Gastrocnemius medialis (tissue), 4 donors: Measurements from ENCODE around the gene TMEM30A. TPM values are rescaled to one million over a fixed set of nuclear protein-coding genes. Genes with fewer than 3 reads are reported as not detected.

ENCODE experiments used
- ATAC-seq, 2 donors: fragments of 150-250 bp; one replicate each; pipeline ENCODE4 v1.9.1; 2016
- DNase-seq, 2 donors: peaks; one replicate each; pipeline ENCODE4 v3.0.0-alpha.2; 2019
- H3K27ac ChIP-seq, 4 donors: fragments of 200-600 bp; sonication (generic); 1 replicate in 1 of 4; 2 replicates in 3 of 4; pipeline ENCODE4 v1.5.1; 2016 to 2018; ENCODE audit warnings: mild to moderate bottlenecking in 2 of 4, moderate library complexity in 1 of 4
- H3K27me3 ChIP-seq, 3 donors: fragments of 200-600 bp; sonication (generic) in 2 of 3; 1 replicate in 1 of 3; 2 replicates in 2 of 3; pipeline versions ENCODE4 v1.5.1 to v1.6.0; 2016 to 2019; ENCODE audit warnings: mild to moderate bottlenecking in 1 of 3, moderate library complexity in 1 of 3
- H3K36me3 ChIP-seq, 2 donors: fragments of 200-600 bp; sonication (generic) in 1 of 2; one replicate each; pipeline ENCODE4 v1.5.1; 2017 to 2018
- H3K4me1 ChIP-seq, 2 donors: fragments of 200-600 bp; sonication (generic) in 1 of 2; one replicate each; pipeline ENCODE4 v1.5.1; 2016 to 2017; ENCODE audit warnings: mild to moderate bottlenecking in 2 of 2
- H3K4me3 ChIP-seq, 4 donors: fragments of 200-600 bp; sonication (generic) in 3 of 4; 1 replicate in 1 of 4; 2 replicates in 3 of 4; pipeline ENCODE4 v1.5.1; 2016 to 2019; ENCODE audit warnings: mild to moderate bottlenecking in 2 of 4
- H3K9me3 ChIP-seq, 3 donors: fragments of 200-600 bp; sonication (generic) in 2 of 3; 1 replicate in 1 of 3; 2 replicates in 2 of 3; pipeline ENCODE4 v1.5.1; 2016 to 2019
- CTCF ChIP-seq, 5 experiments: fragments of 450-650 bp in 3 of 5; fragments of 200-600 bp in 2 of 5; sonication (generic) in 2 of 5; IDR thresholded peaks in 4 of 5; conservative IDR thresholded peaks in 1 of 5; 1 replicate in 4 of 5; 2 replicates in 1 of 5; pipeline ENCODE4 v1.5.1; 2016 to 2019; ENCODE audit warnings: antibody characterized with exemption in 5 of 5, mild to moderate bottlenecking in 3 of 5, moderate library complexity in 3 of 5
- POLR2A ChIP-seq, 2 donors: fragments of 450-650 bp; IDR thresholded peaks; one replicate each; pipeline ENCODE4 v1.6.1; 2017; ENCODE audit warnings: antibody characterized with exemption in 2 of 2, mild to moderate bottlenecking in 2 of 2, moderate library complexity in 2 of 2
- in situ Hi-C, 4 donors: fragments of 200-750 bp; cut with MboI; loops; one replicate each; pipeline versions ENCODE4 v1.15.0 to v1.8.0; 2017; ENCODE audit warnings: low sequenced_read_pairs in 4 of 4
- intact Hi-C: fragments of 100-400 bp; cut with DNase I; formaldehyde crosslinking; loops from one replicate; pipeline ENCODE4 v1.15.1; 2023; ENCODE audit warnings: low total_unique reads
- total RNA-seq, 4 donors: library from RNA; depleted of rRNA; stranded (reverse); fragments of >200 nt; gene quantifications; one replicate each; pipeline versions ENCODE4 v1.1.0 to v1.2.3, GENCODE V29; 2016

Gene TMEM30A
- total RNA-seq, 4 donors from 2014 or later: 23.8 to 44.4 (median 31.9) TPM

- in situ Hi-C loops: loop anchor here in 2 of 4 donors (25.0 kb wide), 1 partner anchor 1743 kb away; no protein-coding TSS in a partner anchor
- no peak for TF ChIP-seq POLR2A (IDR thresholded peaks at IDR 0.05)
- TF ChIP-seq CTCF (IDR thresholded peaks at IDR 0.05 in 4 of 5, conservative IDR thresholded peaks at IDR 0.05 in 1 of 5): peak in 4 of 5 experiments; percentile 16 to 66 (median 39)
- DNase-seq: no peak
These were observed 53.9 kb downstream of the TMEM30A start for GRCh38 chr6:75230484-75231325.

DNA sequence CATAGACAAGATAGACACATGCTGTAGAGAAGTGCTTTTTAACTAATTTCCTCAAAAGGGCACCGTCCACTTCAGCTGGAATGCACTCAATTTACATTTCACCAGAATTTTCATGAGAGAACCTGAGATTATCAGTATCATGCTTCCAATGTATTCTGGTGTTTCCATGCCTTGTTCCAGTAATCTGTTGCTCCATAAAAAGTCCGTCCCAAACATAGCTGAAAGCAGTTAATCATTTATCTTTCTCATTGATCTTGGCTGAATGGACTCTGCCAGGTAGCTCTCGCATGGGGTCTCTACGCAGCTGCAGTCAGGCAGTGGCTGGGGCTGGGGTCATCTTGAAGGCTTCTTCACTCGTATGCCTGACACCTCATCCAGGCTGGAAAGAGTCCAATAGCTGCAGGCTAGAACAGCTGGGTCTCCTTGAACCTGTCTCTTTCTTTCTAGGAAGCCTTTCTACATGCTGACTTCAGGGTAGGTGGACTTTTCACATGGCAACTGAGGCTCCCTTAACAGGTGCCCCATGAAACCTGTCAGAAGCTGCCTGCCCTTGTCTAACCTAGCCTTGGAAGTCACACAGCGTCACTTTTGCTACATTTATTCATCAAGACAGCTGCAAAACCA lies 60.2 kb downstream of the TMEM30A start:
- DNase-seq: no peak
- Histone ChIP-seq H3K4me1 (no peaks in the 10 kb centered on the region), H3K27ac (no peak overlapping the region), H3K4me3 (no peak overlapping the region), H3K9me3 (no peaks in the 10 kb centered on the region), H3K27me3 (no peaks in the 10 kb centered on the region), H3K36me3 (no peaks in the 10 kb centered on the region)
- intact Hi-C loops (no loop called here), in situ Hi-C loops (loop anchor here (10.0 to 25.0 kb wide), 7 partner anchors 812 to 1562 kb away; partner anchors contain the start of gene SLC17A5 (in 1 of the 4))
- no peak for TF ChIP-seq CTCF (IDR thresholded peaks at IDR 0.05 in 4 of 5, conservative IDR thresholded peaks at IDR 0.05 in 1 of 5)
- TF ChIP-seq POLR2A (IDR thresholded peaks at IDR 0.05): no peak
- ATAC-seq: no peak

More at GRCh38 chr6:75230484-75231325, 53.9 kb downstream of the TMEM30A start:
- H3K27ac ChIP-seq: no peak overlapping the region
- intact Hi-C loops: no loop called here
- no peaks in the 10 kb centered on the region for H3K27me3 ChIP-seq
- no peaks in the 10 kb centered on the region for H3K36me3 ChIP-seq
- no peaks in the 10 kb centered on the region for H3K9me3 ChIP-seq
- ATAC-seq: no peak
- H3K4me1 ChIP-seq: peaks cover 15 to 17% of the 10 kb centered on the region in 2 donors
- H3K4me3 ChIP-seq: no peak overlapping the region

GRCh38 chr6:75223428-75223827 lies 61.2 kb downstream of the TMEM30A start:
- no peak for TF ChIP-seq CTCF (IDR thresholded peaks at IDR 0.05 in 4 of 5, conservative IDR thresholded peaks at IDR 0.05 in 1 of 5)
- TF ChIP-seq POLR2A (IDR thresholded peaks at IDR 0.05): no peak
- H3K9me3 ChIP-seq: no peaks in the 10 kb centered on the region
- DNase-seq: no peak
- intact Hi-C loops (no loop called here), in situ Hi-C loops (loop anchor here (10.0 to 25.0 kb wide), 7 partner anchors 811 to 1561 kb away; partner anchors contain the start of gene SLC17A5 (in 1 of the 4))
- ATAC-seq: no peak
- no peak overlapping the region for H3K4me3 ChIP-seq
- H3K36me3 ChIP-seq: no peaks in the 10 kb centered on the region
- H3K4me1 ChIP-seq: no peaks in the 10 kb centered on the region
- no peaks in the 10 kb centered on the region for H3K27me3 ChIP-seq
- no peak overlapping the region for H3K27ac ChIP-seq

GRCh38 chr6:75222261-75222660 lies 62.3 kb downstream of the TMEM30A start:
- intact Hi-C loops (no loop called here), in situ Hi-C loops (loop anchor here (10.0 to 25.0 kb wide), 7 partner anchors 810 to 1560 kb away; partner anchors contain the start of gene SLC17A5 (in 1 of the 4))
- no peaks in the 10 kb centered on the region for H3K27me3 ChIP-seq
- no peaks in the 10 kb centered on the region for H3K36me3 ChIP-seq
- H3K27ac ChIP-seq: peak overlapping the region in 1 of 4 donors; percentile 40
- H3K4me1 ChIP-seq: peaks cover 4 to 5% of the 10 kb centered on the region in 2 donors
- ATAC-seq: no peak
- H3K4me3 ChIP-seq: no peak overlapping the region
- no peak for TF ChIP-seq CTCF (IDR thresholded peaks at IDR 0.05 in 4 of 5, conservative IDR thresholded peaks at IDR 0.05 in 1 of 5)
- no peak for TF ChIP-seq POLR2A (IDR thresholded peaks at IDR 0.05)
- no peak for DNase-seq
- H3K9me3 ChIP-seq: no peaks in the 10 kb centered on the region
